Measurements from ENCODE around the gene NEGR1. TPM values are rescaled to one million over a fixed set of nuclear protein-coding genes. Genes with fewer than 3 reads are reported as not detected.

Gene NEGR1
- total RNA-seq, 1 donor from 2014 or later: 2.4 TPM

DNA sequence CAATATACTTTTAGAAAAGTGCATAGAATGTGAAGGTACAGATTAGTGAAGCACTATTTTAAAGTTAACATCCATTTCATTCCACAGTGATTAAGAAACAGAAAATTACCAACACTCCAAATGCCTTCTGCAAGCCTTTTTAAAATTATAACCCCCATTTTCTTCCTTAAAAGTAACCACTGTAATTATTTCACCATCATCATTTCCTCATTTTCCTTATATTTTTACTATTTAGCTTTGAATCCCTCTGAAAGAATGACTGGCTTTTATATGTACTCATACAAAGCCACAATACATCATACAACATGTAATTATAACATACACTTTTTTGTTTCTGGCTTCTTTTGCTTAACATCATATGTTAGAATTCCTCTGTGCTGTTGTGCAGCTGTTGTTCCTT is 6.5 kb upstream of the NEGR1 start:
- H3K36me3 Mint-ChIP-seq: no peaks in the 10 kb centered on the region
- TF ChIP-seq, protein P1, sequence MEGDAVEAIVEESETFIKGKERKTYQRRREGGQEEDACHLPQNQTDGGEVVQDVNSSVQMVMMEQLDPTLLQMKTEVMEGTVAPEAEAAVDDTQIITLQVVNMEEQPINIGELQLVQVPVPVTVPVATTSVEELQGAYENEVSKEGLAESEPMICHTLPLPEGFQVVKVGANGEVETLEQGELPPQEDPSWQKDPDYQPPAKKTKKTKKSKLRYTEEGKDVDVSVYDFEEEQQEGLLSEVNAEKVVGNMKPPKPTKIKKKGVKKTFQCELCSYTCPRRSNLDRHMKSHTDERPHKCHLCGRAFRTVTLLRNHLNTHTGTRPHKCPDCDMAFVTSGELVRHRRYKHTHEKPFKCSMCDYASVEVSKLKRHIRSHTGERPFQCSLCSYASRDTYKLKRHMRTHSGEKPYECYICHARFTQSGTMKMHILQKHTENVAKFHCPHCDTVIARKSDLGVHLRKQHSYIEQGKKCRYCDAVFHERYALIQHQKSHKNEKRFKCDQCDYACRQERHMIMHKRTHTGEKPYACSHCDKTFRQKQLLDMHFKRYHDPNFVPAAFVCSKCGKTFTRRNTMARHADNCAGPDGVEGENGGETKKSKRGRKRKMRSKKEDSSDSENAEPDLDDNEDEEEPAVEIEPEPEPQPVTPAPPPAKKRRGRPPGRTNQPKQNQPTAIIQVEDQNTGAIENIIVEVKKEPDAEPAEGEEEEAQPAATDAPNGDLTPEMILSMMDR (IDR thresholded peaks at IDR 0.05; ENCODE audit: unreplicated experiment): no peak
- H3K27me3 Mint-ChIP-seq (ENCODE audit: low read depth): peaks cover 29% of the 10 kb centered on the region
- no peak overlapping the region for H3K27ac Mint-ChIP-seq
- H3K4me1 Mint-ChIP-seq: no peaks in the 10 kb centered on the region
- peaks cover 3% of the 10 kb centered on the region for H3K9me3 Mint-ChIP-seq
- no peak overlapping the region for H3K4me3 Mint-ChIP-seq
- no peak for DNase-seq (ENCODE audit: low spot score in 2 of 2, unreplicated experiment in 2 of 2)

GRCh38 chr1:72286401-72286800 is 4.1 kb upstream of the NEGR1 start:
- no peak for DNase-seq (ENCODE audit: low spot score in 2 of 2, unreplicated experiment in 2 of 2)
- TF ChIP-seq, protein P1 (IDR thresholded peaks at IDR 0.05; ENCODE audit: unreplicated experiment): no peak
- no peaks in the 10 kb centered on the region for H3K36me3 Mint-ChIP-seq
- no peak overlapping the region for H3K4me3 Mint-ChIP-seq
- no peaks in the 10 kb centered on the region for H3K9me3 Mint-ChIP-seq
- H3K27me3 Mint-ChIP-seq (ENCODE audit: low read depth): peaks cover 32% of the 10 kb centered on the region
- H3K27ac Mint-ChIP-seq: no peak overlapping the region
- H3K4me1 Mint-ChIP-seq: peaks cover 9% of the 10 kb centered on the region

DNA sequence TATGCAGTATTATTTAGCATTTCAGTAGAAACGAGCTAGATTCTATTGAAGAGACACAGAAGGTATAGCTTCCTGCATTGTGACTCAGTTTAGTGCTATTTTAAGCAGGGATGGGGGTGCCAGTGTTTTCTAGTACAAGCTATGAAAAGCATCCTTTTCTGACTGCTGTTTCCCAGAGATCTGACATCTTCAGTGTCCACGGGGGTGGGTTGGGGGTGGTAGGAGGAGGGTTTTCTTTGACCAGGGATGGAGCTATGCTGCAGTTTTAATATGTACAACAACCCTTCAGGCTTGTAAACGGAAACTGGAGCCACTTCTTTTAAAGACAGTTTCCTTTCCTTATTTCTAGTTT is 2.7 kb upstream of the NEGR1 start:
- no peaks in the 10 kb centered on the region for H3K9me3 Mint-ChIP-seq
- peaks cover 9% of the 10 kb centered on the region for H3K4me1 Mint-ChIP-seq
- H3K36me3 Mint-ChIP-seq: no peaks in the 10 kb centered on the region
- no peak overlapping the region for H3K27ac Mint-ChIP-seq
- TF ChIP-seq, protein P1 (IDR thresholded peaks at IDR 0.05; ENCODE audit: unreplicated experiment): no peak
- no peak overlapping the region for H3K4me3 Mint-ChIP-seq
- no peak for DNase-seq (ENCODE audit: low spot score in 2 of 2, unreplicated experiment in 2 of 2)
- peaks cover 45% of the 10 kb centered on the region for H3K27me3 Mint-ChIP-seq (ENCODE audit: low read depth)

- TF ChIP-seq, protein P1 (IDR thresholded peaks at IDR 0.05; ENCODE audit: unreplicated experiment): no peak
- Mint-ChIP-seq H3K4me1 (peaks cover 9% of the 10 kb centered on the region), H3K4me3 (no peak overlapping the region), H3K27ac (no peak overlapping the region), H3K27me3 (ENCODE audit: low read depth) (peaks cover 44% of the 10 kb centered on the region), H3K9me3 (no peaks in the 10 kb centered on the region), H3K36me3 (no peaks in the 10 kb centered on the region)
- DNase-seq (ENCODE audit: low spot score in 2 of 2, unreplicated experiment in 2 of 2): peak in 1 of 2 experiments; percentile 39
Observed at GRCh38 chr1:72284348-72285073, 2.2 kb upstream of the NEGR1 start.

DNA sequence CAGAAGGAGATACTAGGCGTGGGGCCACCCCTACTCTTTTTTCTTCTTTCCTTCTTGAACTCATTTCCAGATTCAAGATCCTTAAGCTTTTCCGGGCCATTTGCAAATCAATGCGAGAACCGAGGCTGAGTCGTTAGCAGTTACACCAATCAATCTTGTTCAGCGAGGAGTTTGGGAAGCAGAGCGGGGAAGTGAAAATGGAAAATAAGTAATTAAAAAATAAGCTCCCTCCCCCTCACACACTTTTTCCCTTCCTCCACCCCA is 1.7 kb upstream of the NEGR1 start:
- H3K4me1 Mint-ChIP-seq: peaks cover 9% of the 10 kb centered on the region
- no peak overlapping the region for H3K27ac Mint-ChIP-seq
- no peaks in the 10 kb centered on the region for H3K36me3 Mint-ChIP-seq
- no peak overlapping the region for H3K4me3 Mint-ChIP-seq
- TF ChIP-seq, protein P1 (IDR thresholded peaks at IDR 0.05; ENCODE audit: unreplicated experiment): no peak
- peaks cover 48% of the 10 kb centered on the region for H3K27me3 Mint-ChIP-seq (ENCODE audit: low read depth)
- DNase-seq (ENCODE audit: low spot score in 2 of 2, unreplicated experiment in 2 of 2): no peak
- H3K9me3 Mint-ChIP-seq: no peaks in the 10 kb centered on the region
